Measurements from ENCODE around the gene NOM1.
"Not testable (repeated sequence)": the region's sequence is repeated elsewhere in the genome, so short reads cannot be mapped to it uniquely, and the experiment has no call there.

Gene NOM1

DNA sequence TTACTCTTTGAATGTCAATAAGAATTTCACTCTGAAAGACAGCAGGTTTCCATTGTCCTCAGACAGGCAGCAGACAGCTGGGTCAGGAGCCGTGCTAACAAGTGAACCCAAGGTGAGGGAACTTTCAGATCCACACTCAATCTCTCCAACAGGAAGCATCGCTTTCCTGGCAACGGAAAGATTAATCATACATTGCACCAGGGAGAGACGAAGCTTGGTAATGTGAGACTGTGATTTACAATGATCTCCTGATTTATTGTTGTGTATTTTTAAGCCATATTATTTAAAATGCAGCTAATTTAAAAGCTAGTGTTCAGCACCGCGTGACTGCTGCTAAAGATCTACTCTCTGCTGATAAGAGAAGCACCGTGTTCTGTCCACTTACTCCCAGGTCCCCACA is 17.5 kb upstream of the NOM1 start:
- peak; percentile 62 for DNase-seq (ENCODE audit: low read depth)
- no peak overlapping the region for H3K4me3 ChIP-seq (ENCODE audit: low read length)
- TF ChIP-seq, protein P1, sequence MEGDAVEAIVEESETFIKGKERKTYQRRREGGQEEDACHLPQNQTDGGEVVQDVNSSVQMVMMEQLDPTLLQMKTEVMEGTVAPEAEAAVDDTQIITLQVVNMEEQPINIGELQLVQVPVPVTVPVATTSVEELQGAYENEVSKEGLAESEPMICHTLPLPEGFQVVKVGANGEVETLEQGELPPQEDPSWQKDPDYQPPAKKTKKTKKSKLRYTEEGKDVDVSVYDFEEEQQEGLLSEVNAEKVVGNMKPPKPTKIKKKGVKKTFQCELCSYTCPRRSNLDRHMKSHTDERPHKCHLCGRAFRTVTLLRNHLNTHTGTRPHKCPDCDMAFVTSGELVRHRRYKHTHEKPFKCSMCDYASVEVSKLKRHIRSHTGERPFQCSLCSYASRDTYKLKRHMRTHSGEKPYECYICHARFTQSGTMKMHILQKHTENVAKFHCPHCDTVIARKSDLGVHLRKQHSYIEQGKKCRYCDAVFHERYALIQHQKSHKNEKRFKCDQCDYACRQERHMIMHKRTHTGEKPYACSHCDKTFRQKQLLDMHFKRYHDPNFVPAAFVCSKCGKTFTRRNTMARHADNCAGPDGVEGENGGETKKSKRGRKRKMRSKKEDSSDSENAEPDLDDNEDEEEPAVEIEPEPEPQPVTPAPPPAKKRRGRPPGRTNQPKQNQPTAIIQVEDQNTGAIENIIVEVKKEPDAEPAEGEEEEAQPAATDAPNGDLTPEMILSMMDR (IDR thresholded peaks at IDR 0.05; ENCODE audit: insufficient read depth, low read depth, low read length, missing control alignments) = no peak

DNA sequence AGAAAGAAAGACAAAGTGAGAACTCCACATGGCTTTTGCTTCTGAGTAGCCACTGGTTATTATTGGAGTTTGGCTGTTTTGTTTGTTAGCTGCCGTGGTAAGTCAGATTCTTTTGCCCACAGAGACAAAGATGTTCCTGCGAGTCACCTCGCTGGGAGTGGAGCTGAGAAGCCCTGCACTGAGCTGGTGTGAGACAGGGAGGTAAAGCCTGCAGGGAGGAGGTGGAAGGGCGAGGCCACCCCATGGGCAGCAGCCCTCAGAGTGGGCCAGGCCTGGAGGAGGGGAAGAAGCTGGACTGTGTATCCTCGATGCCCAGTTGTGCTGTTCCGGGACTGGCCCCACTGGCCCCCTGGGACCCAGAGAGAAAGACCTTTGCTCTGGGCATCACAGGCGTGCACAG is 14.3 kb upstream of the NOM1 start:
- TF ChIP-seq, protein P1 (IDR thresholded peaks at IDR 0.05; ENCODE audit: insufficient read depth, low read depth, low read length, missing control alignments) = no peak
- peak; percentile 51 for DNase-seq (ENCODE audit: low read depth)
- H3K4me3 ChIP-seq (ENCODE audit: low read length) = no peak overlapping the region

DNA sequence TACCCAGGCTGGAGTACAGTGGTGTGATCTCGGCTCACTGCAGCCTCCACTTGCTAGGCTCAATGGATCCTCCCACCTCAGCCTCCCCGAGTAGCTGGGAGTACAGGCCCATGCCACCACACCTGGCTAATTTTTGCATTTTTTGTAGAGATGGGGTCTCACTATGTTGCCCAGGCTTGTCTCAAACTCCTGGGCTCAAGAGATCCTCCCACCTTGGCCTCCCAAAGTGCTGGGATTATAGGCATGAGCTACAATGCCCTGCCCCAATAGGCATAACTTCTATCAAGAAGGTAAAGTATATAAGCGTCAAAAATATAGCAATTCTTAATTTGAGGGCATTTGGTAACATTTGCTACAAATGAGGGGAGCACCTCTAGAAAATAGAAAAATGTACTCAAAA is 12.7 kb upstream of the NOM1 start:
- not testable (repeated sequence) for DNase-seq (ENCODE audit: low read depth); H3K4me3 ChIP-seq (ENCODE audit: low read length)

DNA sequence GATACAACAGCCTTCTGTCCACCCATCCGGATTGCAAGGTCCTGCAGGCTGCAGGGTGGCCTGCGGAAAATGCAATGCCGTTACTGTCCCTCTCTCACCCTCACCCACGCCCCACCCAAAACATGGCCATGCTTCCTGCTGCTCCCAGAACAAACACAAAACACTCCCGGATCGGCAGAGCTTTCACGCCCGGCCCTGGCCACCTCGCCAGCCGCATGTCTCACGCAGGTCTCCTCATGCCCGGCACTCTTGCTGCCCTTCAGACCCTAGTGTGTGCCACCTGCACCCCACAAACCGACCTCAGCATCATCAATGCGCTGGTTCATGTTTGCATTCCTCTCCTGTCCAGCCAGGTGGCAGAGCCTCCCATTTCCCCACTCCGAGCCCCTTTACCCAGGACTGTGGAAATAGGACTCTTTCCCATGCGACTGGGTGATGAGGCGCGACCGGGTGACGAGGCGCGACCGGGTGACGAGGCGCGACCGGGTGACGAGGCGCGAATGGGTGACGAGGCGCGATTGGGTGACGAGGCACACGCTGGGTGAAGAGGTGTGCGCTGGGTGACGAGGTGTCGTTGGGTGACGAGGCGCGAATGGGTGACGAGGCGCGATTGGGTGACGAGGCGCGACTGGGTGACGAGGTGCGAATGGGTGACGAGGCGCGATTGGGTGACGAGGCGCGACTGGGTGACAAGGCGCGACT is 8.9 kb upstream of the NOM1 start:
- H3K4me3 ChIP-seq (ENCODE audit: low read length) = no peak overlapping the region
- TF ChIP-seq, protein P1 (IDR thresholded peaks at IDR 0.05; ENCODE audit: insufficient read depth, low read depth, low read length, missing control alignments) = no peak
- no peak for DNase-seq (ENCODE audit: low read depth)

DNA sequence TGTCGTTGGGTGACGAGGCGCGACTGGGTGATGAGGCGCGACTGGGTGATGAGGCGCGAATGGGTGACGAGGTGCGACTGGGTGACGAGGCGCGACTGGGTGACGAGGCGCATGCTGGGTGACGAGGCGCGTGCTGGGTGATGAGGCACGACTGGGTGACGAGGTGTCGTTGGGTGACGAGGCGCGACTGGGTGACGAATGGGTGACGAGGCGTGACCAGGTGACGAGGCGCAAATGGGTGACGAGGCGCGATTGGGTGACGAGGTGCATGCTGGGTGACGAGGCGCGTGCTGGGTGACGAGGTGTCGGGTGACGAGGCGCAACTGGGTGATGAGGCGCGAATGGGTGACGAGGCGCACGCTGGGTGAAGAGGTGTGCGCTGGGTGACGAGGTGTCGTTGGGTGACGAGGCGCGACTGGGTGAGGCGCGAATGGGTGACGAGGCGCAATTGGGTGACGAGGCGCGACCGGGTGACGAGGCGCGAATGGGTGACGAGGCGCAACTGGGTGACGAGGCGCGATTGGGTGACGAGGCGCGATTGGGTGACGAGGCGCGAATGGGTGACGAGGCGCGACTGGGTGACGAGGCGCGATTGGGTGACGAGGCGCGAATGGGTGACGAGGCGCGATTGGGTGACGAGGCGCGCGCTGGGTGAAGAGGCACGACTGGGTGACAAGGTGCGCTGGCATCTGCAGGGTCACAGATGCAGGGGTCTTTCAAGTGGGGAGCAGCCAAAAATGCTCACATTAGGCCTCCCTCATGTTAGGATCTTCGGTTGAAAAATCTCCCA is 7.9 kb upstream of the NOM1 start:
- no peak overlapping the region for H3K4me3 ChIP-seq (ENCODE audit: low read length)
- TF ChIP-seq, protein P1 (IDR thresholded peaks at IDR 0.05; ENCODE audit: insufficient read depth, low read depth, low read length, missing control alignments) = no peak
- no peak for DNase-seq (ENCODE audit: low read depth)

DNA sequence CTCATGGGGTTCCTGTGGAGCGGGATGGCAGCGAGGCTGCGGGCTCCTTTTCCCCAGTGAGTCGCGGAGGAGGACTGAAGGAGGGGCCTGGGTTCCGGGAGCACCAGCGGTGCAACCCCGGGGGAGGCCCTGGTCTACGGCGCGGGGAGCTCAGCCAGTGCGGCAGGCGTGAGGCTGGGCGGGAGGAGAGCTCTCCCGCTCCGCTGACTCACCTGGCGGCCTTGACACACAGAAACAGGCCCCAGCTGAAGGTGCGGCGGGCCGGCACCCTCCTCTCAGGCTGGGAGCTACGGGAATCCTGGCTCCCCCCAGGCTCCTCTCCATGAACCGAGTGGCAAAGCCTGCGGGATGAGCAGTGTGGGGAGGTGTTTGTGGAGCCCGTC is 6.8 kb upstream of the NOM1 start:
- H3K4me3 ChIP-seq (ENCODE audit: low read length) = no peak overlapping the region
- DNase-seq (ENCODE audit: low read depth) = peak; percentile 62
- TF ChIP-seq, protein P1 (IDR thresholded peaks at IDR 0.05; ENCODE audit: insufficient read depth, low read depth, low read length, missing control alignments) = no peak

DNA sequence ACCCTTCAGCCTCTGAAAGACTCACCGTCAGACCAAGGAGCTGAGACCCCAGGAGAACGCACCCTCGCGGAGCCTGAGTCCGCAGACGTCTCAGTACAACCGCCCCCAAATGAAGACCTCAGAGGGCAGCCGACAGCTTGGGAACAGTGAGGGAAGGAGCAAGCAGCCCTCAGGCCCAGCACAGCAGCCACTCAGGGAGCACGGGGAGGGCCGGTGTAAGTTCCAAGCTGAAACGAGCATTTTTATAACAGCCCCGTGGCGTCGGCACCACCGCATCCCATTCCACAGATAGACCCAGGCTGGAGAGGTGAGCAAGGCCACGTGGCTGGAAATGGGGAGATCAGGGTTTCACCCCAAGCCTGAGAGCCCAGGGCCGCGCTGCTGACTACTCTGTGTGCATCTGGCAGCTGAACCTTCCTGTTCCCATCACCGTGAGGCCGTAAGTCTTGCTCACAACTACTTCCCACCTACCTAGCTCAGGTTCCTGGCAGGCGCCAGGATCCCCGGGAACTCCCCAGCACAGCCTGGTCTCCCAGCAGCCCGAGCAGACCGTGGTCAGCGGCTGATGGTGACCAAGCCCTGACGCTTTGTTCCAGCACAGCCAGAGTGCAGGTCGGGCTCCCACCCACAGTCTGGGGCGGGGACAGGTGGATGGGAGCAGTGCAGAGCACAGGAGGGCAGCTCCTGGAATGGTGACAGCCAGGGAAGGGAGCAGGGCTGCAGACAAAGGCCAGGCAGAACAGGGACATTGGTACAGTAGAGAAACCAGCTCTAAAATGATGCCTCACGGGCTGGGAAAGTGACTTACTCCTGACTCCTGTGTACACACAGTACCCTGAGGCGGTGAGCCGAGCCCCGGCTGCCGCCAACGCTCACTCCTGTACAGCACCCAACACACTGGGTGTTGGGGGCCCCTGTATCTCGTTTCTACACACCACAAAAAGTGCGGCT is 6.1 kb upstream of the NOM1 start:
- peak; percentile 66 for DNase-seq (ENCODE audit: low read depth)
- TF ChIP-seq, protein P1 (IDR thresholded peaks at IDR 0.05; ENCODE audit: insufficient read depth, low read depth, low read length, missing control alignments) = no peak
- H3K4me3 ChIP-seq (ENCODE audit: low read length) = no peak overlapping the region

All from epithelial cell of esophagus (primary cell).